Panc1 (cell line): ENCODE data around the gene FGD4. TPM values are rescaled to one million over a fixed set of nuclear protein-coding genes. Genes with fewer than 3 reads are reported as not detected.
"Not testable (repeated sequence)": the region's sequence is repeated elsewhere in the genome, so short reads cannot be mapped to it uniquely, and the experiment has no call there.

Experiments
- ATAC-seq: fragments of 200-7000 bp; cut with Tn5 transposase; 2 replicates; pipeline ENCODE4 v1.9.1; 2020; ENCODE audit warnings: mild to moderate bottlenecking, moderate library complexity
- BruUV-seq: library from RNA; stranded (reverse); fragments of 400-500 nt; replicated peaks from 2 replicates; lab custom pipeline; 2021; lab: Mats Ljungman, UMichigan
- CTCF ChIA-PET: fragments of 300-600 bp; sonication (Branson Sonifier 250); formaldehyde crosslinking; loops from one replicate; lab custom pipeline; 2022; ENCODE audit warnings: antibody characterized with exemption; lab: Charles Lee
- POLR2A ChIA-PET: fragments of 300-600 bp; sonication (Branson Sonifier 250); formaldehyde crosslinking; loops from one replicate; lab custom pipeline; 2022; ENCODE audit warnings: antibody characterized with exemption; lab: Charles Lee
- DNase-seq: peaks from one replicate; pipeline ENCODE4 v3.0.0-alpha.2; 2010; ENCODE audit warnings: low read depth, low spot score
- H3K27ac ChIP-seq: 2 replicates; pipeline ENCODE4 v1.5.1; 2011; ENCODE audit warnings: mild to moderate bottlenecking, low read length, inconsistent platforms
- H3K27me3 ChIP-seq: fragments of 200-500 bp; sonication (Bioruptor generic); 2 replicates; pipeline ENCODE4 v1.6.0; 2014; ENCODE audit warnings: low read length, inconsistent platforms; ENCODE audit not compliant: control insufficient read depth, insufficient read depth
- H3K36me3 ChIP-seq: fragments of 200-500 bp; sonication (Bioruptor generic); 2 replicates; pipeline ENCODE4 v1.5.1; 2014; ENCODE audit warnings: inconsistent platforms, mild to moderate bottlenecking, low read length, moderate library complexity; ENCODE audit not compliant: control insufficient read depth, insufficient read depth
- H3K4me1 ChIP-seq: 2 replicates; pipeline ENCODE4 v1.5.1; 2011; ENCODE audit warnings: inconsistent platforms, mild to moderate bottlenecking, low read length, moderate library complexity; ENCODE audit not compliant: control insufficient read depth, insufficient read depth
- H3K4me3 ChIP-seq, 2 experiments: 2 replicates each; pipeline ENCODE4 v1.5.1; 2011 to 2012; ENCODE audit warnings: low read depth in 2 of 2, low read length in 2 of 2, mild to moderate bottlenecking in 2 of 2, inconsistent platforms in 1 of 2, moderate library complexity in 1 of 2
- H3K9me3 ChIP-seq: fragments of 200-500 bp; sonication (Bioruptor generic); 2 replicates; pipeline ENCODE4 v1.5.1; 2014; ENCODE audit warnings: low read depth, mild to moderate bottlenecking, inconsistent platforms, low read length, moderate library complexity; ENCODE audit not compliant: control insufficient read depth, insufficient read depth
- POLR2AphosphoS5 ChIP-seq: IDR thresholded peaks from 2 replicates; pipeline ENCODE4 v1.6.1; 2012; ENCODE audit warnings: mild to moderate bottlenecking, low read depth, low read length, moderate library complexity
- SIN3A ChIP-seq: IDR thresholded peaks from 2 replicates; pipeline ENCODE4 v1.6.1; 2012; ENCODE audit warnings: low read depth, mild to moderate bottlenecking, low read length, moderate library complexity, borderline replicate concordance; ENCODE audit not compliant: insufficient read depth
- TCF7L2 ChIP-seq: IDR thresholded peaks from 2 replicates; pipeline ENCODE4 v1.6.1; 2011; ENCODE audit warnings: mild to moderate bottlenecking, low read depth, low read length, inconsistent platforms
- in situ Hi-C: cut with HindIII; loops from 2 replicates; pipeline ENCODE4 v1.10.0; 2016; ENCODE audit warnings: low sequenced_read_pairs, low pct_unique_long_range_greater_than_20kb
- intact Hi-C: fragments of 100-400 bp; cut with micrococcal nuclease; formaldehyde crosslinking; loops from one replicate; pipeline ENCODE4 v1.10.0; 2022; ENCODE audit not compliant: unreplicated experiment
- total RNA-seq: library from RNA; stranded (reverse); gene quantifications from one replicate; pipeline ENCODE4 v1.2.1, GENCODE V29; 2021; ENCODE audit not compliant: unreplicated experiment
- TF ChIP-seq, protein P1 (sequence below): fragments of 450-650 bp; IDR thresholded peaks from 2 replicates; pipeline ENCODE4 v1.5.1; 2017; ENCODE audit warnings: mild to moderate bottlenecking
- TF ChIP-seq, protein P2 (sequence below), 2 experiments: IDR thresholded peaks; 2 replicates each; pipeline ENCODE4 v1.6.1; 2011 to 2012; ENCODE audit warnings: low read depth in 2 of 2, control low read depth in 1 of 2, low read length in 1 of 2, mild to moderate bottlenecking in 1 of 2, moderate library complexity in 1 of 2; ENCODE audit not compliant: insufficient read depth in 1 of 2

Gene FGD4
- total RNA-seq, 1 experiment from 2014 or later = 5.0 TPM

DNA sequence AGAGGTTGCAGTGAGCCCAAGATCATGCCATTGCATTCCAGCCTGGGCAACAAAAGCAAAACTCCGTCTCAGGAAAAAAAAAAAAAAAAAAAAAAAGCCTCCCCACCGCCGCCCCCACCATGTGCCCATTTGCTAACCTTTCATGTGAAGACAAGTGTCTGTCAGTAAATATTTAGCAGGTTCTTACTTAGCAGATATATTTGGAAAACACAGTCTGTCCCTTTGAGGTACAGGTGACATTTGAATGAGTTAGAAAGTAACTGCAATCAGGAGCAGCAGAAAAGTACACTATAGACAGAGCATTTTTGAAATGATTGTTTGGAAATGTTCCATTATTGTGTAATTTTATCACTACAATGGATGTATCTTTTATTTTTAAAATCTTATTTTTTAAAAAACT, 119.7 kb downstream of the FGD4 start:
- no peak for TF ChIP-seq SIN3A
- TF ChIP-seq, protein P1, sequence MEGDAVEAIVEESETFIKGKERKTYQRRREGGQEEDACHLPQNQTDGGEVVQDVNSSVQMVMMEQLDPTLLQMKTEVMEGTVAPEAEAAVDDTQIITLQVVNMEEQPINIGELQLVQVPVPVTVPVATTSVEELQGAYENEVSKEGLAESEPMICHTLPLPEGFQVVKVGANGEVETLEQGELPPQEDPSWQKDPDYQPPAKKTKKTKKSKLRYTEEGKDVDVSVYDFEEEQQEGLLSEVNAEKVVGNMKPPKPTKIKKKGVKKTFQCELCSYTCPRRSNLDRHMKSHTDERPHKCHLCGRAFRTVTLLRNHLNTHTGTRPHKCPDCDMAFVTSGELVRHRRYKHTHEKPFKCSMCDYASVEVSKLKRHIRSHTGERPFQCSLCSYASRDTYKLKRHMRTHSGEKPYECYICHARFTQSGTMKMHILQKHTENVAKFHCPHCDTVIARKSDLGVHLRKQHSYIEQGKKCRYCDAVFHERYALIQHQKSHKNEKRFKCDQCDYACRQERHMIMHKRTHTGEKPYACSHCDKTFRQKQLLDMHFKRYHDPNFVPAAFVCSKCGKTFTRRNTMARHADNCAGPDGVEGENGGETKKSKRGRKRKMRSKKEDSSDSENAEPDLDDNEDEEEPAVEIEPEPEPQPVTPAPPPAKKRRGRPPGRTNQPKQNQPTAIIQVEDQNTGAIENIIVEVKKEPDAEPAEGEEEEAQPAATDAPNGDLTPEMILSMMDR = no peak
- no peak for TF ChIP-seq TCF7L2
- no peak for TF ChIP-seq POLR2AphosphoS5
- TF ChIP-seq, protein P2, sequence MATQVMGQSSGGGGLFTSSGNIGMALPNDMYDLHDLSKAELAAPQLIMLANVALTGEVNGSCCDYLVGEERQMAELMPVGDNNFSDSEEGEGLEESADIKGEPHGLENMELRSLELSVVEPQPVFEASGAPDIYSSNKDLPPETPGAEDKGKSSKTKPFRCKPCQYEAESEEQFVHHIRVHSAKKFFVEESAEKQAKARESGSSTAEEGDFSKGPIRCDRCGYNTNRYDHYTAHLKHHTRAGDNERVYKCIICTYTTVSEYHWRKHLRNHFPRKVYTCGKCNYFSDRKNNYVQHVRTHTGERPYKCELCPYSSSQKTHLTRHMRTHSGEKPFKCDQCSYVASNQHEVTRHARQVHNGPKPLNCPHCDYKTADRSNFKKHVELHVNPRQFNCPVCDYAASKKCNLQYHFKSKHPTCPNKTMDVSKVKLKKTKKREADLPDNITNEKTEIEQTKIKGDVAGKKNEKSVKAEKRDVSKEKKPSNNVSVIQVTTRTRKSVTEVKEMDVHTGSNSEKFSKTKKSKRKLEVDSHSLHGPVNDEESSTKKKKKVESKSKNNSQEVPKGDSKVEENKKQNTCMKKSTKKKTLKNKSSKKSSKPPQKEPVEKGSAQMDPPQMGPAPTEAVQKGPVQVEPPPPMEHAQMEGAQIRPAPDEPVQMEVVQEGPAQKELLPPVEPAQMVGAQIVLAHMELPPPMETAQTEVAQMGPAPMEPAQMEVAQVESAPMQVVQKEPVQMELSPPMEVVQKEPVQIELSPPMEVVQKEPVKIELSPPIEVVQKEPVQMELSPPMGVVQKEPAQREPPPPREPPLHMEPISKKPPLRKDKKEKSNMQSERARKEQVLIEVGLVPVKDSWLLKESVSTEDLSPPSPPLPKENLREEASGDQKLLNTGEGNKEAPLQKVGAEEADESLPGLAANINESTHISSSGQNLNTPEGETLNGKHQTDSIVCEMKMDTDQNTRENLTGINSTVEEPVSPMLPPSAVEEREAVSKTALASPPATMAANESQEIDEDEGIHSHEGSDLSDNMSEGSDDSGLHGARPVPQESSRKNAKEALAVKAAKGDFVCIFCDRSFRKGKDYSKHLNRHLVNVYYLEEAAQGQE (IDR thresholded peaks at IDR 0.05; ENCODE audit: insufficient read depth in 1 of 2, low read depth in 2 of 2, low read length in 1 of 2) = no peak
- ChIA-PET POLR2A (no interaction called here), CTCF (no interaction called here)
- H3K9me3 ChIP-seq = no peaks in the 10 kb centered on the region
- H3K36me3 ChIP-seq = no peaks in the 10 kb centered on the region
- DNase-seq = no peak
- H3K27me3 ChIP-seq = no peaks in the 10 kb centered on the region
- H3K4me3 ChIP-seq = no peak overlapping the region
- H3K27ac ChIP-seq = no peak overlapping the region
- intact Hi-C loops = no loop called here
- no peak for ATAC-seq
- no TSS peak for BruUV-seq
- in situ Hi-C loops = no loop called here
- no peaks in the 10 kb centered on the region for H3K4me1 ChIP-seq

DNA sequence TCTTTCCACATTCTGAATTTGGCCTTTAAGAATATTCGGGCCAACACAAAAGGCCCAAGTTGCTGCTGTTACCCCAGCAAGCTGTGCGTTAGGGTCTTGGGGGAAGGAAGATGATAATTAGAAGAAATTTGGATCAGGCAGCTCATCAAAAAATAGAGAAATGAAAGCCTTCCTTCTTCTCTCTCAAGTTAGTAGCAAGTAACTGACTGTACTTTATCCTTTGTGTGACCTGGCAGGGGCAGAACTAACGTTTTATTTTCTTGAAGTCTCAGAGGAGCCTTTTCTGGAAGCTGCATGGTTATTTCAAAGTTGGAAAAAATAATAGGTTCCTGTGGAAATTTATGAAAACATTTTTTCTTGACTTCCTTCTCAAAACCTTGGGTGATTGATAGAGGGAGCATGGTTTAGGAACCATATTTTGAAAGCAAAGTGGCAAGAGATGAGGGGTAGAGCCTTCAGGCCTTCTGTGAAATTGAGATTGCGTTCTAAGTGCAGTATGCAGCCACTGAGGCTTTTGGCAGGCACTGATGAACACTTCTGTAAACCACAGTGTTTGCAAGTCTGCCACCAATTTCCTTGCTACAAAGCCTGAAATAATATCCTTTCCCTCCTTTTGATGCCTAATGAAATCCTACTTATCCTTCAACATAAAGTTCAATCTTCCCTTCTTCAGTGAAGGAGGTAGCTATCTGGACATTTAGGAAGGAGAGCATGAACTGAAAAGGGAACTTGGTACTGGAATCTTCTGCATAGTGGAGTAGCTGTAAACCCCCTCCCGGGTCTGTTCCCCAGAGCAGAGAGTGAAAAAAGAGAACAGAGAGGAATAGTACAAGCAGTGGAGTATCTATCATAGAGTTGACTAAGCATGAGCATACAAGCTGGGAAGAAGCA, 123.2 kb downstream of the FGD4 start:
- Histone ChIP-seq H3K36me3 (no peaks in the 10 kb centered on the region), H3K4me3 (no peak overlapping the region), H3K4me1 (no peaks in the 10 kb centered on the region), H3K27ac (no peak overlapping the region), H3K27me3 (no peaks in the 10 kb centered on the region), H3K9me3 (no peaks in the 10 kb centered on the region)
- intact Hi-C loops = no loop called here
- TF ChIP-seq POLR2AphosphoS5 (no peak), SIN3A (no peak), TCF7L2 (no peak)
- TF ChIP-seq, protein P1 = no peak
- TF ChIP-seq, protein P2 (IDR thresholded peaks at IDR 0.05; ENCODE audit: insufficient read depth in 1 of 2, low read depth in 2 of 2, low read length in 1 of 2) = no peak
- no peak for ATAC-seq
- in situ Hi-C loops = no loop called here
- ChIA-PET POLR2A (no interaction called here), CTCF (no interaction called here)
- no TSS peak for BruUV-seq
- DNase-seq = no peak

DNA sequence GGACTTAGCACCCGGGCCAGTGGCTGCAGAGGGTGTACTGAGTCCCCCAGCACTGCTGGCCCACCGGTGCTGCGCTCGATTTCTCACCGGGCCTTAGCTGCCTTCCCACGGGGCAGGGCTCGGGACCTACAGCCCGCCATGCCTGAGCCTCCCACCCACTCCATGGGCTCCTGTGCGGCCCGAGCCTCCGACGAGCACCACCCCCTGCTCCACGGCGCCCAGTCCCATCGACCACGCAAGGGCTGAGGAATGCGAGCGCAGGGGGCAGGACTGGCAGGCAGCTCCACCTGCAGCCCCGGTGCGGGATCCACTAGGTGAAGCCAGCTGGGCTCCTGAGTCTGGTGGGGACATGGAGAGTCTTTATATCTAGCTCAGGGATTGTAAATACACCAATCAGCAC, 126.4 kb downstream of the FGD4 start:
- in situ Hi-C loops, DNase-seq, POLR2A ChIA-PET: not testable (repeated sequence)

More for the DNA sequence above, 126.4 kb downstream of the FGD4 start:
- H3K27ac ChIP-seq, H3K4me3 ChIP-seq, H3K27me3 ChIP-seq, CTCF ChIA-PET, H3K36me3 ChIP-seq, H3K9me3 ChIP-seq, ATAC-seq, H3K4me1 ChIP-seq, BruUV-seq, intact Hi-C loops: not testable (repeated sequence)
